WTC11 (cell line): Measurements from ENCODE around the gene THSD8. TPM values are rescaled to one million over a fixed set of nuclear protein-coding genes. Genes with fewer than 3 reads are reported as not detected.

Experiments
- ATF1 ChIP-seq: sonication (generic); formaldehyde crosslinking; IDR thresholded peaks from 2 replicates; pipeline ENCODE4 v1.8.1; 2023; ENCODE audit warnings: mild to moderate bottlenecking, moderate library complexity, missing genetic modification reagents
- ATF3 ChIP-seq: sonication (generic); formaldehyde crosslinking; conservative IDR thresholded peaks from 2 replicates; pipeline ENCODE4 v1.8.1; 2022; ENCODE audit warnings: mild to moderate bottlenecking, missing genetic modification reagents
- CDX4 ChIP-seq: fragments of 250-450 bp; sonication (Bioruptor Pico); IDR thresholded peaks from 2 replicates; pipeline ENCODE4 v1.9.0; 2021; ENCODE audit warnings: moderate library complexity, mild to moderate bottlenecking, inconsistent platforms, borderline replicate concordance
- E2F4 ChIP-seq: sonication (generic); formaldehyde crosslinking; IDR thresholded peaks from 2 replicates; pipeline ENCODE4 v1.8.1; 2022; ENCODE audit warnings: low read depth, mild to moderate bottlenecking, moderate library complexity, missing genetic modification reagents, borderline replicate concordance
- ELF4 ChIP-seq: sonication (generic); formaldehyde crosslinking; IDR thresholded peaks from 2 replicates; pipeline ENCODE4 v1.8.1; 2022; ENCODE audit warnings: low read depth, mild to moderate bottlenecking, moderate library complexity, missing genetic modification reagents
- ERG ChIP-seq: fragments of 250-450 bp; sonication (Bioruptor Pico); IDR thresholded peaks from 2 replicates; pipeline ENCODE4 v1.8.0; 2021; ENCODE audit warnings: mild to moderate bottlenecking
- HMGA2 ChIP-seq: fragments of 250-450 bp; sonication (Bioruptor Pico); IDR thresholded peaks from 2 replicates; pipeline ENCODE4 v1.4.0; 2021; ENCODE audit warnings: mild to moderate bottlenecking, moderate library complexity
- HMGXB4 ChIP-seq: sonication (generic); formaldehyde crosslinking; IDR thresholded peaks from 2 replicates; pipeline ENCODE4 v1.8.1; 2023; ENCODE audit warnings: mild to moderate bottlenecking, moderate library complexity, missing genetic modification reagents
- IRF1 ChIP-seq: sonication (generic); formaldehyde crosslinking; IDR thresholded peaks from 2 replicates; pipeline ENCODE4 v1.8.0; 2023; ENCODE audit warnings: missing genetic modification reagents
- MAX ChIP-seq: sonication (generic); formaldehyde crosslinking; IDR thresholded peaks from 2 replicates; pipeline ENCODE4 v1.8.0; 2022; ENCODE audit warnings: mild to moderate bottlenecking, missing genetic modification reagents
- MLX ChIP-seq: sonication (generic); formaldehyde crosslinking; IDR thresholded peaks from 2 replicates; pipeline ENCODE4 v1.8.1; 2023; ENCODE audit warnings: mild to moderate bottlenecking, missing genetic modification reagents, moderate library complexity
- MXD4 ChIP-seq: fragments of 250-450 bp; sonication (Bioruptor Pico); IDR thresholded peaks from 2 replicates; pipeline ENCODE4 v1.8.0; 2021; ENCODE audit warnings: mild to moderate bottlenecking, moderate library complexity, borderline replicate concordance
- MYBL2 ChIP-seq: sonication (generic); formaldehyde crosslinking; IDR thresholded peaks from 2 replicates; pipeline ENCODE4 v1.8.1; 2023; ENCODE audit warnings: mild to moderate bottlenecking, moderate library complexity, missing genetic modification reagents
- PRDM15 ChIP-seq: sonication (generic); formaldehyde crosslinking; IDR thresholded peaks from 2 replicates; pipeline ENCODE4 v1.8.0; 2022; ENCODE audit warnings: missing genetic modification reagents
- RELA ChIP-seq: sonication (generic); formaldehyde crosslinking; IDR thresholded peaks from 2 replicates; pipeline ENCODE4 v1.8.1; 2022; ENCODE audit warnings: missing genetic modification reagents, mild to moderate bottlenecking, borderline replicate concordance
- SMAD3 ChIP-seq: sonication (generic); formaldehyde crosslinking; IDR thresholded peaks from 2 replicates; pipeline ENCODE4 v1.8.0; 2022; ENCODE audit warnings: missing genetic modification reagents, mild to moderate bottlenecking, borderline replicate concordance
- SOX15 ChIP-seq: fragments of 250-450 bp; sonication (Bioruptor Pico); IDR thresholded peaks from 2 replicates; pipeline ENCODE4 v1.9.0; 2021; ENCODE audit warnings: mild to moderate bottlenecking
- STAT6 ChIP-seq: sonication (generic); formaldehyde crosslinking; conservative IDR thresholded peaks from 2 replicates; pipeline ENCODE4 v1.8.1; 2023; ENCODE audit warnings: mild to moderate bottlenecking, low read depth, missing genetic modification reagents, moderate library complexity
- TEAD4 ChIP-seq: sonication (generic); formaldehyde crosslinking; IDR thresholded peaks from 2 replicates; pipeline ENCODE4 v1.8.0; 2022; ENCODE audit warnings: mild to moderate bottlenecking, missing genetic modification reagents
- ZBTB21 ChIP-seq: sonication (generic); formaldehyde crosslinking; IDR thresholded peaks from 2 replicates; pipeline ENCODE4 v1.8.1; 2023; ENCODE audit warnings: mild to moderate bottlenecking, missing genetic modification reagents, borderline replicate concordance
- total RNA-seq: library from RNA; stranded (reverse); gene quantifications from 3 replicates; pipeline ENCODE4 v1.2.3, GENCODE V29; 2021

The THSD8 gene
- total RNA-seq, 1 experiment from 2014 or later: 30.1 TPM

GRCh38 chr19:12766051-12766521 lies 35.8 kb upstream of the THSD8 start (continued):
- TF ChIP-seq PRDM15 (CRISPR knock-in tag) (peak; percentile 42; the same call in 1 of the 2 replicates), MAX (CRISPR knock-in tag) (0 out of 2 replicates have a peak, but pooled peaks have one; percentile 56), HMGA2 (no peak), MXD4 (CRISPR knock-in tag) (no peak), MYBL2 (no peak), ATF3 (no peak), RELA (CRISPR knock-in tag) (no peak), MLX (no peak), ERG (CRISPR knock-in tag) (no peak), CDX4 (CRISPR knock-in tag) (no peak), ELF4 (CRISPR knock-in tag) (no peak), IRF1 (CRISPR knock-in tag) (no peak), SMAD3 (CRISPR knock-in tag) (no peak), E2F4 (CRISPR knock-in tag) (no peak), STAT6 (CRISPR knock-in tag) (no peak), HMGXB4 (CRISPR knock-in tag) (peak; percentile 87), SOX15 (CRISPR knock-in tag) (no peak), ATF1 (CRISPR knock-in tag) (no peak), ZBTB21 (CRISPR knock-in tag) (peak; percentile 48; the same call in 1 of the 2 replicates), TEAD4 (CRISPR knock-in tag) (no peak)
